Measurements from ENCODE around the gene NDNF. TPM values are rescaled to one million over a fixed set of nuclear protein-coding genes. Genes with fewer than 3 reads are reported as not detected.

Gene NDNF
- total RNA-seq, 1 experiment from 2014 or later = 0.22 TPM

GRCh38 chr4:121079376-121079775 lies 7.0 kb upstream of the NDNF start:
- H4K20me1 ChIP-seq (ENCODE audit: insufficient read depth) = no peaks in the 10 kb centered on the region
- H3K9ac ChIP-seq (ENCODE audit: low read length) = no peak overlapping the region
- no peaks in the 10 kb centered on the region for H3K4me1 ChIP-seq (ENCODE audit: control insufficient read depth in 1 of 2, insufficient read depth in 2 of 2, low read length in 2 of 2)
- H3K9me2 ChIP-seq (ENCODE audit: insufficient read depth) = no peaks in the 10 kb centered on the region
- no peaks in the 10 kb centered on the region for H3K79me2 ChIP-seq (ENCODE audit: insufficient read depth, low read length)
- H3K4me3 ChIP-seq (replicated peaks in 1 of 2; ENCODE audit: low read depth in 1 of 2, low read length in 2 of 2) = no peak overlapping the region
- no peaks in the 10 kb centered on the region for H3K36me3 ChIP-seq (ENCODE audit: control insufficient read depth in 1 of 2, insufficient read depth in 2 of 2, low read length in 2 of 2)
- TF ChIP-seq YY1 (IDR thresholded peaks at IDR 0.05; ENCODE audit: extremely low read depth, insufficient replicate concordance, low read depth, low read length) = no peak
- TF ChIP-seq POLR2A (IDR thresholded peaks at IDR 0.05; ENCODE audit: borderline replicate concordance, extremely low read depth, insufficient read depth, insufficient read length) = no peak
- no peak for TF ChIP-seq REST (IDR thresholded peaks at IDR 0.05; ENCODE audit: low read depth)
- TF ChIP-seq SP1 (IDR thresholded peaks at IDR 0.05; ENCODE audit: low read depth) = no peak
- no peak for TF ChIP-seq ZBTB33 (IDR thresholded peaks at IDR 0.05; ENCODE audit: extremely low read depth, insufficient replicate concordance, low read length)
- no peak for TF ChIP-seq ZFX (IDR thresholded peaks at IDR 0.05)
- TF ChIP-seq CBX3 (IDR thresholded peaks at IDR 0.05; ENCODE audit: low read depth) = no peak
- H3K9me3 ChIP-seq (ENCODE audit: control insufficient read depth in 1 of 2, insufficient read depth in 1 of 2, low read depth in 1 of 2, low read length in 2 of 2) = no peaks in the 10 kb centered on the region
- RAD21 ChIA-PET (ENCODE audit: low non-redundant PET in 1 of 2, low total read pairs in 2 of 2, uncharacterized antibody in 2 of 2, unreplicated experiment in 2 of 2) = no interaction called here
- CTCF ChIA-PET = no interaction called here
- POLR2A ChIA-PET = no interaction called here
- H3K27ac ChIP-seq (ENCODE audit: low read depth, low read length) = no peak overlapping the region
- H3K27me3 ChIP-seq (ENCODE audit: insufficient read depth, low read length) = no peaks in the 10 kb centered on the region
- DNase-seq (ENCODE audit: low read depth, low spot score) (no peak), ATAC-seq (no peak)
- no peak overlapping the region for H3K4me2 ChIP-seq (ENCODE audit: low read length)
- H2AFZ ChIP-seq (ENCODE audit: low read depth, low read length, poor library complexity, severe bottlenecking) = no peak overlapping the region
- intact Hi-C loops (cut with micrococcal nuclease) = no loop called here
- BruUV-seq (replicated peaks) = no TSS peak

Data from HCT116 (cell line).